ENCODE results near the gene HOMER3. TPM values are rescaled to one million over a fixed set of nuclear protein-coding genes. Genes with fewer than 3 reads are reported as not detected.
A peak's percentile ranks its signal among the peaks of the same experiment; 100 is the strongest.

HOMER3 gene
- 85.9 and 106 TPM in 2 replicates for total RNA-seq

DNA sequence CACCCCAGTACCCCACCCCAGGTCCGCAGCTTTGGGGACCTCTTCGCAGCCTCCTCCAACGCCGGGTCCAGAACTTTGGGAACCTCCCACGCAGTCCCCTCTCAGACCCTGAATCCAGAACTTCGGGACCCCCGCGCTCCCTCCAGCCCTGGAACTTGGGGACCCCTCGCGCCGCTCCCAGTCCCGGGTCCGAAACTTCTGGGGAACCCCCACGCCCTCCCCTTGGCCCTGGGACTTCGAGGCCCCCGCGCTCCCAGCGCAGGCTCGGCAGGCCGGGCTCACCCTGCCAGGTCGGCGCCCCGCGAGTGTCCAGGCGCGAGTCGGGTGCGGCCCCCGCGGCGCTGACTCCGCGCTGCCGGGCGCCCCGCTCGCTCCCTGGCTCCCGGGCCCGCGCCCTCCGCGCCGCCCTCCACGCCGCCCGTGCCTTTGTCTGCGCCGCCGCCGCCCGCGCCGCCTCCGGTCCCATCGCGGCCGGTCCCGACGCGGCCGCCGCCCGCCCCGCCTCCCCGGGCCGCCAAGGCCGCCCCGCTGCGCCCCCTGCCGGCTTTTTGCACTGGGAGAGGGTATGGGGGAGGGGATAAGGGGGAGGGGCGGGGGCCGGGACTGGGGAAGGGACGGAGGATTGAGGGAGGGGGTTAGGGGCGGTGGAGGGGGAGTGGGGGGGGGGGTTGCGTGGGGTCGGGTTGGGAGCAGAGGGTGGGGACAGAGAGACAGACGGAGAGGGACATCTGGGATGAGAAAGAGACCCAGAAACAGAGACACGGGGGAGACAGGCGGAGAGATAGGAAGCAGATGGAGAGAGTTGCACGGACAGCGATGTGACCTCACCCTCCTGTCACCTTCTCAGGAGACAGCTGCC, at the start of gene HOMER3:
TSS of gene HOMER3 (minus strand) at position 449 of the 859 bp plus-strand sequence. CDS start 2,235 bp downstream, outside the sequence.
- peak within 1 kb of the TSS; percentile 98 for H3K4me3 ChIP-seq (ENCODE audit: low read depth, low read length)
- no peak for DNase-seq (ENCODE audit: low read depth)
- TF ChIP-seq, protein P1, sequence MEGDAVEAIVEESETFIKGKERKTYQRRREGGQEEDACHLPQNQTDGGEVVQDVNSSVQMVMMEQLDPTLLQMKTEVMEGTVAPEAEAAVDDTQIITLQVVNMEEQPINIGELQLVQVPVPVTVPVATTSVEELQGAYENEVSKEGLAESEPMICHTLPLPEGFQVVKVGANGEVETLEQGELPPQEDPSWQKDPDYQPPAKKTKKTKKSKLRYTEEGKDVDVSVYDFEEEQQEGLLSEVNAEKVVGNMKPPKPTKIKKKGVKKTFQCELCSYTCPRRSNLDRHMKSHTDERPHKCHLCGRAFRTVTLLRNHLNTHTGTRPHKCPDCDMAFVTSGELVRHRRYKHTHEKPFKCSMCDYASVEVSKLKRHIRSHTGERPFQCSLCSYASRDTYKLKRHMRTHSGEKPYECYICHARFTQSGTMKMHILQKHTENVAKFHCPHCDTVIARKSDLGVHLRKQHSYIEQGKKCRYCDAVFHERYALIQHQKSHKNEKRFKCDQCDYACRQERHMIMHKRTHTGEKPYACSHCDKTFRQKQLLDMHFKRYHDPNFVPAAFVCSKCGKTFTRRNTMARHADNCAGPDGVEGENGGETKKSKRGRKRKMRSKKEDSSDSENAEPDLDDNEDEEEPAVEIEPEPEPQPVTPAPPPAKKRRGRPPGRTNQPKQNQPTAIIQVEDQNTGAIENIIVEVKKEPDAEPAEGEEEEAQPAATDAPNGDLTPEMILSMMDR (conservative IDR thresholded peaks at IDR 0.05; ENCODE audit: low read depth, low read length), result peak; percentile 35

DNA sequence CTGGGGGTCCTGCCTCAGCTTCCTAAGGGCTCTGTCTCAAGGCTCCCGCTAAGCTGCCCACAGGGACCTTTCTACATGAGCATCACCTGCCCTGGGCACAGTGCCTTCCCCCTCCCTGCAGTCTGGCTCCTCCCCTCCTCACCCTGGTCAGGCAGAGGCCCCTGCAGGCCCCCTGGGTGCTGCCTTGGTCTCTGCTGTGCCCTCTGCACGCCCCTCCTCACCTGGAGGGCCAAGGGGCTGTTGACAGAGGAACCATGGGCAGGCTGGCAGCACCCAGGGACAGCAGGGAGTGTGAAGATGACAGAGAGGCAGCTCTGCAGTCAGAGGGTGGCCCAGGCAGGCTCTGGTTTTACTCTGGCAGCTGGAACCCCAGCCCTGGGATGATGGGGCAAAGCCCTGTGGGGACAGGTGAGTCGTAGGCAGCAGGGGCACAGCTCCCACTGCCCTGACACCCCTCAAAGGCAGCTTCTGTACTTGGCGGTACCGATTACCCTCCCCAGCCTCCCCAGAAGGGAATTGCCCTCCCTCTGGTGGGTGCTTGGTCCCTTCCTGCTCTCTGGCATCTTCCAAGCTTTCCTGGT, 49.2 kb upstream of the HOMER3 start:
- TF ChIP-seq, protein P1 (conservative IDR thresholded peaks at IDR 0.05; ENCODE audit: low read depth, low read length), result no peak
- DNase-seq (ENCODE audit: low read depth), result no peak
- no peak overlapping the region for H3K4me3 ChIP-seq (ENCODE audit: low read depth, low read length)

- no peak for DNase-seq (ENCODE audit: low read depth)
- TF ChIP-seq, protein P1 (conservative IDR thresholded peaks at IDR 0.05; ENCODE audit: low read depth, low read length), result no peak
- no peak overlapping the region for H3K4me3 ChIP-seq (ENCODE audit: low read depth, low read length)
Measured at GRCh38 chr19:18989316-18989715, 48.3 kb upstream of the HOMER3 start.

GRCh38 chr19:18987456-18987855, 46.4 kb upstream of the HOMER3 start:
- TF ChIP-seq, protein P1 (conservative IDR thresholded peaks at IDR 0.05; ENCODE audit: low read depth, low read length), result no peak
- DNase-seq (ENCODE audit: low read depth), result no peak
- H3K4me3 ChIP-seq (ENCODE audit: low read depth, low read length), result no peak overlapping the region

- TF ChIP-seq, protein P1 (conservative IDR thresholded peaks at IDR 0.05; ENCODE audit: low read depth, low read length), result no peak
- H3K4me3 ChIP-seq (ENCODE audit: low read depth, low read length), result no peak overlapping the region
- DNase-seq (ENCODE audit: low read depth), result no peak
Measured at GRCh38 chr19:18985257-18985656, 44.2 kb upstream of the HOMER3 start.

DNA sequence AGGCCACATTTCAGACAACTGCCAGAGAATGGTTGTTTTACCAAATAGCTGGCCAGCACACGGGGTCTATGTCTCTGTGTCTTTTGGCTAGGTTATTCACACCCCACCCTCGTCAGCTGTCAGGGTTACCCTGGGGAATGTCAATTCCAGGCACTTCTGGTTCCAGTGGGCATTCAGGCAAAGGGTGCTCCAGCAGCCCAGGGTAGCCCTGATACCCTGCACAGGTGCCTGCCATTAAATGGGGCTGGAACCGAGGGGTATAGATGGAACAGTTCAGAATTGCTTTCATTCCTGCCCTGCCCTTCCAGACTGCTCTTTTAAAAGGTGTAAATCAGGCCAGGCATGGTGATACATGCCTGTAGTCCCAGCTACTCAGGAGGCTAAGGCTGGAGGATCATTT, 43.2 kb upstream of the HOMER3 start:
- no peak overlapping the region for H3K4me3 ChIP-seq (ENCODE audit: low read depth, low read length)
- TF ChIP-seq, protein P1 (conservative IDR thresholded peaks at IDR 0.05; ENCODE audit: low read depth, low read length), result no peak
- DNase-seq (ENCODE audit: low read depth), result no peak
